Measurements from ENCODE around the gene PLSCR4.
"Not testable (repeated sequence)": the region's sequence is repeated elsewhere in the genome, so short reads cannot be mapped to it uniquely, and the experiment has no call there.

Gene PLSCR4

GRCh38 chr3:146249921-146250320 is 984 bp downstream of the PLSCR4 start:
- in situ Hi-C loops (cut with MboI; ENCODE audit: low sequenced_read_pairs): no loop called here

DNA sequence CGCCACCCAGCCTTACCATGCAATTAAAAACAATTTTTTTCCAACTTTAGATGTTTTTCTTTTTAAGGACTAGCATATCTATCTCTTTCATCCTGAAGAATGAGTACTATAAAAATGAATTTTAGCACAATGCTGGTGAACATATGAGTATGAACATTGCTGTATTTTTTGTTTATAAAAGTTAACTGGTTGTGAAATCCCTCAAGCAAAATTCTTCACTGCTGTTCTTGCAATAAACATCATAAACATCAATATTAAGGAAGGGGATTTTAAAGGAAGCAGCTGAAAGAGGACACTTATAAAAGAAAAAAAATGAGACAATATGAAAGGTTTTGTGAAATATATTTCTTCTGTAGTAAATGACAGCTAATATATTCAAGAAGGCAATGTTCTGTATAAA is 3.0 kb downstream of the PLSCR4 start:
- in situ Hi-C loops (cut with MboI; ENCODE audit: low sequenced_read_pairs): no loop called here

DNA sequence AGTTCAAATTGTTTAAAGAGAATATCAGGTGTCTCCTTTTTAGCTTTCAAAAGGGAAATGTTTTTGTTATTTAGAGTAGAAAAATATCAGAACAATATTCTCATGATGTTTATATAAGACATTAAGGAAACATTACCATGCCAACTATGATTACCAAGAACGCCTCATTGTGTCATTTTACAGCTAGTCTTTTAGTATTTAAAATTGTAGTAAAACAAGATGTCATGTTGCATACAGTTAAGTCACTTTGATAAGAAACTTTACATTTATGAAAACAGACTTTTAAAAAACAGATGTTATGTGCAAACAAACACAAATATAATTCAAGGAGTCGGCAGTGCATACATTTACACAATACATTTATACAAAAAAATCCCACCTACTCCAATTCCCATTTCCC is 4.4 kb downstream of the PLSCR4 start:
- in situ Hi-C loops (cut with MboI; ENCODE audit: low sequenced_read_pairs): no loop called here

DNA sequence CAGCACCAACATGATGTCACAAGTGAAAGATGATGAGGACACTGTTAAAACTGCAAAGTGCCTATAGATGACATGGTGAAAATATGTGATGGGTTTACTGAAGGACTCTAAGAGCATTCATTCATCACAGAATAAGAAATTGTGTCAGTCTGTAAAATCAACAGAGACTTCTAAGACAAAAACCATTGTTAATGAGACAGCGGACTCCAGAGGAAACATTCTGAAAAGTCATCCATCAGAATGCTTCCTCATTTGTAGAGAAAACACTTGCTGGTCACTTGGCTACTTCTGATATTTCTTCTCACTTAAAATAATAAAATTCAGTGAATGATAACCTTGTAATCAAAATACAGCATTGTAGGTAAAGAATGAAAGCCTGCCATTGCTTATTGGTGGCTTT is 7.3 kb downstream of the PLSCR4 start:
- in situ Hi-C loops (cut with MboI; ENCODE audit: low sequenced_read_pairs): no loop called here

DNA sequence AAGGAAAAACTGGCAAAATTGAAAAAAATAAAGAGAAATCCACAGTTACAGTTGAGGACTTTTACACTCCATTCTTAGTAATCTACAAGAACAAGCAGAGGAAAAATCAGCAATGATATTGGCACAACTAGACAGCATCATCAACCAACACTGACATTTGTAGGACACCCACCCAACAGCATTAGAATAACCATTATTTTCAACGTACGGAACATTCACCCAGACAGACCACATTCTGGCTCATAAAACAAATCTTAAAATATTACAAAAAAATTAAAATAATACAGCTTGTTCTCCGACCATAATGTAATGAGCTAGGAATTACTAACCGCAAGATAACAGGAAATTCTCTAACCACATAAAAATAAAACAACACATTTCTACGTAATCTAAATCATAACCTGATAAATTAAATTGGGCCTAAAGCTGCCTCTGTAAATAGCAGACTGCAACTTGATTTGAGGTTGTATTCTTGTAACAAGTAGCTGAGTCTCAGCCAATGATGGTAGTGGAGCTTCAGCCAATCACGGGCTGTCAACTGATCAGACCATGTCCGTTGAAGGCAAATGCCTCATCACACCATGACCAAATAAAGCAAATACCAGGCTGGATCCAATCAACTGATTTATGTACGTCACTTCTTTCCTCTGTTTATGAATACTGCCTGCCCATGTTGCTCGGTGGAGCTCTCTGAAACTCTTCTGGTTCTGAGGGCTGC is 9.2 kb downstream of the PLSCR4 start:
- in situ Hi-C loops (cut with MboI; ENCODE audit: low sequenced_read_pairs): no loop called here

- in situ Hi-C loops (cut with MboI; ENCODE audit: low sequenced_read_pairs): no loop called here
Observed at GRCh38 chr3:146233487-146233886, 17.4 kb downstream of the PLSCR4 start.

DNA sequence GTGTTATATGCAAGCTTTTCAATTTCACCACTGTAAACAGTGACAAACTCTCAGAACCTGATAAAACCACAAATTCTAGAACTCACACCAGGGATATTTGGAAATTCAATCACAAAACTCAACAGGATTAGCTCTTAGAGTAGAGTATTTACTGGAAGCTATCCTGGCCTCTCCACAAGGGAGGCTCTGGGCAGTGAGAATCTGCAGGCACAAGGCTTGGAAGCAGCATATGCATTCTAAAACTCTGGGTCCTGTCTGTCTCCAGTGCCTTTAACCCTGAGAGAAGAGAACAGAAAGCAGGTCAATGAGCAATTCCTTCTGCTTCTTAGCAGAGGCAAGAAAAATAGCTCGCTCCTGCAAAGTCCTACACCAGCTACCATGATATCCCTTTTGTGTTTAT is 23.4 kb downstream of the PLSCR4 start:
- in situ Hi-C loops (cut with MboI; ENCODE audit: low sequenced_read_pairs): no loop called here

DNA sequence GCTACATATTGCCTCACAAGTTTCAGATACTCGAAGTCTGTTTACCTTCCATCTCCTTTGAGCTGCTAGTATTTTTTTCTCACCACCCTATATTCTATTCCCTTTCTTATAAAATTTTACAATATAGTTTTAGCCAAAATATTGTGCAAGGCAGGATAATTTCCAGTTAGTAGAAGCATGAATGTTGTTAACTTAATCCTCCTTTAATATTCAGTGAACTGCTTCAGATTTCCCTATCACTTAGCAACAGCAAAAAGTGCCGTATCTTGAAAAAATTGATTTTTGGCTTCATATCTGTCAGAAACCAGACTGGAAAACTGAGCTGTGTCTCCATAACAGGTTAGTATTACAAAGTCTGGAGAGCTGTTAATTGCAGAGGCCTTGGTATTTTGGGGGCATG is 24.0 kb downstream of the PLSCR4 start:
- in situ Hi-C loops (cut with MboI; ENCODE audit: low sequenced_read_pairs): no loop called here

DNA sequence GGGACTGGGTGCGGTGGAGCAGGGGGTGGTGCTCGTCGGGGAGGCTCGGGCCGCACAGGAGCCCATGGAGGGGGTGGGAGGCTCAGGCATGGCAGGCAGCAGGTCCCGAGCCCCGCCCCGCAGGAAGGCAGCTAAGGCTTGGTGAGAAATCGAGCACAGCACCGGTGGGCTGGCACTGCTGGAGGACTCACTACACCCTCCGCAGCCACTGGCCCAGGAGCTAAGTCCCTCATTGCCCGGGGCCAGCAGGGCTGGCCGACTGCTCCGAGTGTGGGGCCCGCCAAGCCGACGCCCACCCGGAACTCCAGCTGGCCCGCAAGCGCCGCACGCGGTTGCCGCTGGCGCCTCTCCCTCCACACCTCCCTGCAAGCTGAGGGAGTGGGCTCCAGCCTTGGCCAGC is 25.4 kb downstream of the PLSCR4 start:
- in situ Hi-C loops (cut with MboI; ENCODE audit: low sequenced_read_pairs): not testable (repeated sequence)

DNA sequence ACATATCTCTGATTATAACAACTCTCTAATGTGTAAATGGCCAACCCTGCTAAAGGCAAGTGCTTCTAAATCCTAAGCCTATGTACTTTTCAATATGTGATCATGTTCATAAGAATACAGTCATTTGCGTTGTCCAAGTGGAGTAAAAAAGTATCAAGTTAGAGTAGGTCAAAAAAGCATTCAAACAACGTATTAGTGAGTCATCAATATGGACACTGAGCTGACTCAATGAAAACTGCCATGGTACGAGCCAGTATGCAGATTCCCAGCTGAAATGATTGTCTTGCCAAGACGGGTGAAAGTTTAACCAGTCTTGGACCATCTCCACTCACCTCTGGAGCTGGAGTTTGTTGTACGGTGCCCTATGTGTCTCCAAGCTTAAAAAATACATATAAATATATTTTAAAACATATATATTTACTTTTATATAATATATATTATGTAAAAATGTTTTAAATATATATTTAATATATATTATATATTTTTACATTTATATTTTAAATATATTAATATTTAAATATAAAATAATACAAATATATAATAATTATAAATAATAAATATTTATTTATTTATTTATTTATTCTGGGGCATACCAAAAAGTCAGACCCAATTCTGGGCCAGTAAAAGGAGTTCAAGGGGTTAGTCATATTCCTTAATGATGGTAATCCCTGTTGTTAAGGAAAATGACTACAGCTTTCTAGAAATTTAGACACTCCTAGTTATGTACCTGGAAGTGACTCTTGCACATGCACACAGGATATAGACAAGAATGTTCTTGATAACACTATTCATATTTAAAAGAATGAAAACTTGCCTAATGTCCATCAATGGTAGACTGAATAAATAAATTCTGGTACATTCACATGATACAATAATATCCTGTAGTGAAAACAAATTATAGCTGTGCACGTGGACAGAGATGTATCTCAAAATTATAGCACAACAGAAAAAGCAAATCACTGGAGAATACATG is 27.2 kb downstream of the PLSCR4 start:
- in situ Hi-C loops (cut with MboI; ENCODE audit: low sequenced_read_pairs): loop anchor here (25.0 kb wide), 1 partner anchor 364 kb away; no protein-coding TSS in a partner anchor

DNA sequence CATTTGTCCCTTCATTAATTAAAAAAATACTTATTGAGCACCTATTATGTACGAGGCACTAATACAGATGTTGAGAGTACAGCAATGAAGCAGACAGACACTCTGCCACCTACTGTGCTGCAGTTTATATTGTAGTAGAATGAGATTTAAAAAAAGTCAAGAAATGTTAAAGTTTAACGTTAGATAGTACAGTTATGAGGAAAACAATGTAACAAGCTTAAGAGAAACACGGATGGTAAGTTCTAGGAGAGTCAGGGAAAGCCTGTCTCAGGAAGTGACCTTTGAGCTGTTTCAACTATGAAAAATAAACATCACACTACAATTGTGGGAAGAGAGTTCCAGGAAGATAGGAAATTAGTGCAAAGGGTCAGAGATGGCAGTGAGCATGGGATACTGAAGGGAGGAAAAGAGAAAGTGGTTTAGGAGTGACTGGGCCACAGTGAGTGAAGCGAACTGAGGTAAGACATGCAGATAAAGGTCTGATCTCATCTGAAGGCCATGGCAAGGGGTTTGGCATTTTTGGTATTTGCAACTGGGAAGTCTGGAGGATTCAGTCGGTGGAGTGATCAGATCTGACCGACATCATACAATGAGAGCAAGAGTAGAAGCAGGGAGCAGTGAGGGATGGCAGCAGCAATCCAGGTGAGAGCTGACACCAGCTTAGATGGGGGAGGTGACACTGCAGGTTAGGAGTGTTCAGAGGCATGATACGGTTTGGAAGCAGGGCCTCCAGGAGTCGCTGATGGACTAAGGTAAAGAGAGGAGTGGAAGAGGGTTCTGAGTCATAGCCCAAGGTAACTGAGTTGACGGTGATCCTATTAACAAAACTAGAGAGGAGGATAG is 28.5 kb downstream of the PLSCR4 start:
- in situ Hi-C loops (cut with MboI; ENCODE audit: low sequenced_read_pairs): loop anchor here (25.0 kb wide), 1 partner anchor 365 kb away; no protein-coding TSS in a partner anchor

DNA sequence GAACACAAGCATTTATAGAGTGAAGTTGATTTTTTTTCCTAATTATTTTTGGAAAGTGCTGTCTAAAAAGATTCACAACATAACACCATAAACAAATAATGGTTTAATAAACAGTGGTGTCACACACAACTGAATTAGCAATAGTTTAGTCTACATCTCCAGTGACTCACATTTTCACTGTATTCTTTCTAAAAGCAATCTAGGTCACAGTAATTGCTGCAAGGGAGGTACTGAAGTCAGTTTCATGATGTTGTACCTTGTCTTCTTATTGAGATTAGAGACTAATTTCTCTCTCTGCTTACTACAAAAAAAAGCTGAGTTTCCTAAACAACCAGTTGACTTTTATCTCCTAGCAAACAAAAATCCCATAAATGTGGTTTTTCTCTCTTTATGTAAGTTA is 29.6 kb downstream of the PLSCR4 start:
- in situ Hi-C loops (cut with MboI; ENCODE audit: low sequenced_read_pairs): loop anchor here (25.0 kb wide), 1 partner anchor 366 kb away; no protein-coding TSS in a partner anchor

- in situ Hi-C loops (cut with MboI; ENCODE audit: low sequenced_read_pairs): loop anchor here (25.0 kb wide), 1 partner anchor 368 kb away; no protein-coding TSS in a partner anchor
Observed at GRCh38 chr3:146218880-146219866, 31.7 kb downstream of the PLSCR4 start.

- in situ Hi-C loops (cut with MboI; ENCODE audit: low sequenced_read_pairs): loop anchor here (25.0 kb wide), 1 partner anchor 370 kb away; no protein-coding TSS in a partner anchor
Observed at GRCh38 chr3:146217324-146217723, 33.6 kb downstream of the PLSCR4 start.

DNA sequence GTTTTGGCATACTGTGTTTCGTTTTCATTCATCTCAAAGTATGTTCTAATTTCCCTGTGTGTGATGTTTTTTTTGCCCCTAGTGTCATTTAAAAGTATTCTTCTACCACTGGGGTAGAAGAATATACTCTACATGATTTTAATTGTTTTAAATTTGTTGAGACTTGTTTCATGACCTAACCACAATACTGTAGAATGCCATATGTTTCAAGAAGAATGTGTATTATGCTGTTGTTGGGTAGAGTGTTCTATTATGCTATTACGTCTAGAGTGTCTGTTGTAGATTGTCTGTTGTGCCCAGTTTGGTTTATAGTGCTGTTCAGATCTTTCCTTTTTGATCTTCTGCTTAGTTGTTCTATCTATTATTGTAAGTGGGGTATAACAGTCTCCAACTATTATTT is 36.4 kb downstream of the PLSCR4 start:
- in situ Hi-C loops (cut with MboI; ENCODE audit: low sequenced_read_pairs): loop anchor here (25.0 kb wide), 1 partner anchor 373 kb away; no protein-coding TSS in a partner anchor

DNA sequence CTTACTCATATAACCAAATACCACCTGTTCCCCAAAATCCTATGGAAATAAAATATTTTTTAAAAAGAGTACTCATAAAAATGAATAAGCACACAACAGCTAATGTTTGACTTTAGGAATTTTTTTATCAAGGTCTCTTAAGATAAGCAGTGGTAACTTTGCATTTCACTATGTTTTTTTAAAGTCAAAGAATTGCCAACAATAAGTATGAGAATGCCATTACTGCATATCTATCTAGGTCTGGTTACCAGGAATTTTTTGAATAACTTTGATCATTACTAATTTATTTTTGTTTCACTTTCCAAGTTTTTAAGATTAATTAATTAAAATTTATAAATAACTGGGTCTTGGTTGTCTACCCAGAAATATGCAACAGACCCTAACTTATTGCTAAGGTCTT is 41.5 kb downstream of the PLSCR4 start:
- in situ Hi-C loops (cut with MboI; ENCODE audit: low sequenced_read_pairs): loop anchor here (25.0 kb wide), 1 partner anchor 378 kb away; no protein-coding TSS in a partner anchor

DNA sequence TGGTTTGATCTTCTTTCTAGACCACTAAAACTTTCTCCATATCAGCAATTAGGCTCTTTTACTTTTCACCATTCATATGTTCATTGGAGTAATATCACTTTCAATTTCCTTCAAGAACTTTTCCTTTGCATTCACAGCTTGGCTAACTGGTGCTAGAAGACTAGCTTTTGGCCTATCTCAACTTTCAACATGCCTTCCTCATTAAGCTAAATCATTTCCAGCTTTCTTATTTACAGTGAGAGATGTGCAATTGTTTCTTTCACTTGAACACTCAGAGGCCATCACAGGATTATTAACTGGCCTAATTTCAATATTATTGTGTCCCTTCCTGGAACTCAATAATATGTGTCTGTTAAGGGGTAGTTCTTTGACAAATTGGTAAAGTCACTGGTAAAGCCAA is 47.1 kb downstream of the PLSCR4 start:
- in situ Hi-C loops (cut with MboI; ENCODE audit: low sequenced_read_pairs): loop anchor here (25.0 kb wide), 1 partner anchor 384 kb away; no protein-coding TSS in a partner anchor

DNA sequence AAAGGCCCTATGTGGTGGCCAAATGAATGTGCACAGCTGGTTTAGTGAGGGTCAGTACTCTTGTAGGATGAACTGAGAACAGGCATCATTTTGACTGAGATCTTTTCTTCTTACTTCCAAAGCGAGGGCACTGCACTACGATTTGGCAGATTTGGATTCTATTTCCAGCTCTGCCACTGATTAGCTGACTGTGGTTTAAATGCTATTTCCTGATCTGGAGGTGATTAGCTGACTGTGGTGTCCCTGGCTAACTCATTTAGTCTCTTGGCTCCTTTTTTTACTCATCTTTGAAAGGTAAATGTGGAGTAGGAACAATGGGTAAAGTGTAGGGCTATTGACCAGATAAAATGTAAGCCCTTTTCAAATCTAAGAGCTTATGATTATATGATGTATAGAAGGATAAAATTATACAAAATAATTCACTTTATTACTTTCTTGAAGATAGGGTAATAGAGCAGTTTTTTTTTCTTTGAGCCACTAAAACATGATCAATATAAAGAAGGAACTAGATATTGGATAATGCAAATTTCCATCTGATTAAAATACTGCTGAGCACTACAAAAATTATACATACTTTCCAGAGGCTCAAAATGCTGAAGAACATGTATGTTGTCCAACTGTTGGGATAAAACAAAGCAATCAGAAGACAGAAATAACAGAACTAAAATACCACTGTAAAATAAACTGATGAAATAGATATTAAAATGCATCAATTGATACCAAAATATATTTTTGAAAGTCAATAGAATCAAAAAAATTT is 50.3 kb downstream of the PLSCR4 start:
- in situ Hi-C loops (cut with MboI; ENCODE audit: low sequenced_read_pairs): loop anchor here (25.0 kb wide), 1 partner anchor 387 kb away; no protein-coding TSS in a partner anchor

Measured in HL-60/S4 treated with phorbol 12-myristate 13-acetate at 8.2 ng/mL for 4 days and 3 days (cell line).